Ovary (tissue), 9 donors: ENCODE measurements around the gene ITPRIPL2. TPM values are rescaled to one million over a fixed set of nuclear protein-coding genes. Genes with fewer than 3 reads are reported as not detected.

Experiments used
- DNase-seq, 5 donors: peaks; one replicate each; pipeline ENCODE4 v3.0.0-alpha.2; 2019 to 2020
- H3K27ac ChIP-seq, 2 donors: fragments of 200-600 bp; one replicate each; pipeline versions ENCODE4 v1.5.1 to v1.8.0; 2019 to 2022
- H3K27me3 ChIP-seq: fragments of 200-600 bp; one replicate; pipeline ENCODE4 v1.8.0; 2022
- H3K36me3 ChIP-seq: fragments of 200-600 bp; sonication (generic); one replicate; pipeline ENCODE4 v1.5.1; 2019
- H3K4me1 ChIP-seq: one replicate; pipeline ENCODE4 v1.8.1; 2013; ENCODE audit warnings: mild to moderate bottlenecking, moderate library complexity; ENCODE audit not compliant: insufficient read depth
- H3K4me3 ChIP-seq: fragments of 200-600 bp; sonication (generic); one replicate; pipeline ENCODE4 v1.5.1; 2017
- H3K9me3 ChIP-seq, 2 donors: fragments of 200-600 bp in 1 of 2; sonication (generic) in 1 of 2; one replicate each; pipeline versions ENCODE4 v1.5.1 to v1.8.1; 2013 to 2019; ENCODE audit warnings: mild to moderate bottlenecking in 1 of 2, moderate library complexity in 1 of 2
- EP300 ChIP-seq: sonication (generic); formaldehyde crosslinking; IDR thresholded peaks from one replicate; pipeline ENCODE4 v1.6.1; 2017; ENCODE audit warnings: antibody characterized with exemption
- POLR2A ChIP-seq: fragments of 450-650 bp; IDR thresholded peaks from one replicate; pipeline ENCODE4 v1.6.1; 2017; ENCODE audit warnings: antibody characterized with exemption, mild to moderate bottlenecking, moderate library complexity
- WGBS, 3 donors: extraction: QIAGEN DNeasy Blood & Tissue Kit in 1 of 3; methylation state at CpG; one replicate each; pipeline versions ENCODE4 v1.1.5 to v1.1.7; 2013 to 2017; 5-methylcytosine and 5-hydroxymethylcytosine counted together
- intact Hi-C, 4 donors: fragments of 100-400 bp; cut with DNase I; formaldehyde crosslinking; loops; one replicate each; pipeline versions ENCODE4 v1.11.0 to v1.15.1; 2022 to 2023
- polyA plus RNA-seq, 2 donors: library from polyadenylated mRNA; stranded (reverse); fragments of 200-250 nt in 1 of 2; fragments of 350-450 nt in 1 of 2; fragmentation: Illumina TruSeq in 1 of 2; extraction: RNeasy Lipid Tissue Mini Kit (QIAGEN cat#74804) in 1 of 2; gene quantifications; one replicate each; pipeline ENCODE4 v1.2.3, GENCODE V29; 2013 to 2014
- total RNA-seq, 7 donors: library from RNA; depleted of rRNA in 2 of 7; stranded (reverse); fragments of >200 nt in 2 of 7; fragmentation: NEBNext Ultra II Directional in 3 of 7; extraction: Animal tissue kit (Norgen Biotek cat#: 25700) in 3 of 7; gene quantifications; one replicate each; pipeline versions ENCODE4 v1.1.0 to v1.2.4, GENCODE V29; 2016 to 2023
- TF ChIP-seq, protein P1 (sequence below), 3 donors: fragments of 450-650 bp in 2 of 3; fragments of 200-600 bp in 1 of 3; IDR thresholded peaks; one replicate each; pipeline versions ENCODE4 v1.5.1 to v1.8.0; 2016 to 2022; ENCODE audit warnings: antibody characterized with exemption in 3 of 3, mild to moderate bottlenecking in 1 of 3
- donor health status: DM: no; HTN: no; CAD: no; lungs with moderate emphysema.
- donor health status: DM: no; HTN: no; CAD: no.
- donor health status: Bipolar disorder and iron deficiency.
- donor health status: DM: yes; HTN: yes; CAD: no.
- donor health status: DM: no; HTN: no; CAD: no.
- donor health status: DM: yes; HTN: yes; CAD: no.

ITPRIPL2 gene
- total and polyA plus RNA-seq, 9 donors, result 11.4 to 58.5 (median 42.3) TPM

DNA sequence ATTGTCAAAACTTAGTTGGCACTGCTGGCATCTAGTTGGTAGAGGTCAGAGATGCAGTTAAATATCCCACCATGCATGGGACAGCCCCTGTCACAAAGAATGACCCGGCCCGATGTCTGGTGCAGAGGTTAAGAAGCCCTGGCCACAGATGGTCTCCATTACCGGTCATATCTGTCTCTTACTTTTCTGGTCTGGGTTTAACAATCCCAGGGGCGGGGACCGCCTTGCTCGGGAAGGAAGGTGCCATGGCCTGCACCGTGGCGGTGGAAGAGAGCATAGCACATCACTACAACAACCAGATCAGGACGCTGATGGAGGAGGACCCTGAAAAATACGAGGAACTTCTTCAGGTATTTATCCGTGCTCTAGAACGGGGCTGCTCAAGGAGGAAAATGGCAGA lies 38.3 kb upstream of the ITPRIPL2 start:
- Histone ChIP-seq H3K4me1 (no peaks in the 10 kb centered on the region), H3K27me3 (no peaks in the 10 kb centered on the region), H3K4me3 (no peak overlapping the region), H3K36me3 (no peaks in the 10 kb centered on the region), H3K27ac (no peak overlapping the region), H3K9me3 (no peaks in the 10 kb centered on the region)
- WGBS, 3 donors, result 87 to 92% (median 91%) methylated on average over 12 of the region's 12 CpGs
- no peak for DNase-seq
- TF ChIP-seq, protein P1, sequence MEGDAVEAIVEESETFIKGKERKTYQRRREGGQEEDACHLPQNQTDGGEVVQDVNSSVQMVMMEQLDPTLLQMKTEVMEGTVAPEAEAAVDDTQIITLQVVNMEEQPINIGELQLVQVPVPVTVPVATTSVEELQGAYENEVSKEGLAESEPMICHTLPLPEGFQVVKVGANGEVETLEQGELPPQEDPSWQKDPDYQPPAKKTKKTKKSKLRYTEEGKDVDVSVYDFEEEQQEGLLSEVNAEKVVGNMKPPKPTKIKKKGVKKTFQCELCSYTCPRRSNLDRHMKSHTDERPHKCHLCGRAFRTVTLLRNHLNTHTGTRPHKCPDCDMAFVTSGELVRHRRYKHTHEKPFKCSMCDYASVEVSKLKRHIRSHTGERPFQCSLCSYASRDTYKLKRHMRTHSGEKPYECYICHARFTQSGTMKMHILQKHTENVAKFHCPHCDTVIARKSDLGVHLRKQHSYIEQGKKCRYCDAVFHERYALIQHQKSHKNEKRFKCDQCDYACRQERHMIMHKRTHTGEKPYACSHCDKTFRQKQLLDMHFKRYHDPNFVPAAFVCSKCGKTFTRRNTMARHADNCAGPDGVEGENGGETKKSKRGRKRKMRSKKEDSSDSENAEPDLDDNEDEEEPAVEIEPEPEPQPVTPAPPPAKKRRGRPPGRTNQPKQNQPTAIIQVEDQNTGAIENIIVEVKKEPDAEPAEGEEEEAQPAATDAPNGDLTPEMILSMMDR (IDR thresholded peaks at IDR 0.05), result no peak
- TF ChIP-seq EP300 (no peak), POLR2A (no peak)
- intact Hi-C loops, result loop anchor here in 1 of 4 donors (5.0 kb wide), 1 partner anchor 292 kb away; no protein-coding TSS in a partner anchor

GRCh38 chr16:19077879-19078278 lies 35.9 kb upstream of the ITPRIPL2 start:
- no peak for TF ChIP-seq EP300
- TF ChIP-seq POLR2A, result no peak
- TF ChIP-seq, protein P1 (IDR thresholded peaks at IDR 0.05), result no peak
- intact Hi-C loops, result loop anchor here in 1 of 4 donors (5.0 kb wide), 1 partner anchor 289 kb away; no protein-coding TSS in a partner anchor
- 74 to 88% (median 82%) methylated on average over 6 of the region's 6 CpGs for WGBS, 3 donors
- H3K27ac ChIP-seq, result no peak overlapping the region
- no peak overlapping the region for H3K4me3 ChIP-seq
- no peak for DNase-seq
- no peaks in the 10 kb centered on the region for H3K27me3 ChIP-seq
- H3K4me1 ChIP-seq, result no peaks in the 10 kb centered on the region
- no peaks in the 10 kb centered on the region for H3K36me3 ChIP-seq
- H3K9me3 ChIP-seq, result no peaks in the 10 kb centered on the region

DNA sequence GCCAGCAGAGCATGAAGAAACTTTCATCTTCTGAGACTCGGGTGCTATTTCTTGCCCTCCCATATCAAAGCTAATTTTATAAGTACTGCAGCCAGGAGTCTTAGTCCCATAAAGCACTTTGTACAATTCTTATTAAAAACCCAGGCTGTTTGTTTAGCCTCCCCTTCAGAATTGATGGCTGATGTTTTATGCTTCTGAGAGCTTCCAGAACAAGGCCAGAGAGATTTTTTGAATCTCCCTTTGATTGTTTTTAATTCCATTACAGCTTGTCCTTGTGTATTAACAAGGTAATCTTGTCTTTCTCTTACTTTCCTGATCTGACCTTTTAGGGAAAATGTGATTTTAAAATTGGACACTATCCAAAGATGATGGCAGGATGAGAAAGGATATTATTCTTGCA lies 30.1 kb upstream of the ITPRIPL2 start:
- H3K27ac ChIP-seq, result no peak overlapping the region
- H3K4me1 ChIP-seq, result no peaks in the 10 kb centered on the region
- no peak for TF ChIP-seq EP300
- TF ChIP-seq, protein P1 (IDR thresholded peaks at IDR 0.05), result no peak
- no peak for TF ChIP-seq POLR2A
- H3K9me3 ChIP-seq, result no peaks in the 10 kb centered on the region
- WGBS, 3 donors, result 52 to 74% (median 58%) methylated on average over 1 of the region's 1 CpG
- DNase-seq, result no peak
- H3K4me3 ChIP-seq, result no peak overlapping the region
- intact Hi-C loops, result loop anchor here in 2 of 4 donors (10.0 kb wide), 1 partner anchor 421 kb away; no protein-coding TSS in a partner anchor
- H3K36me3 ChIP-seq, result no peaks in the 10 kb centered on the region
- H3K27me3 ChIP-seq, result no peaks in the 10 kb centered on the region

GRCh38 chr16:19084139-19084538 lies 29.6 kb upstream of the ITPRIPL2 start:
- intact Hi-C loops, result loop anchor here in 2 of 4 donors (10.0 kb wide), 1 partner anchor 421 kb away; no protein-coding TSS in a partner anchor
- TF ChIP-seq EP300 (no peak), POLR2A (no peak)
- TF ChIP-seq, protein P1 (IDR thresholded peaks at IDR 0.05), result no peak
- 61 to 70% (median 65%) methylated on average over 3 of the region's 3 CpGs for WGBS, 3 donors
- Histone ChIP-seq H3K27ac (no peak overlapping the region), H3K4me3 (no peak overlapping the region), H3K4me1 (no peaks in the 10 kb centered on the region), H3K27me3 (no peaks in the 10 kb centered on the region), H3K36me3 (no peaks in the 10 kb centered on the region), H3K9me3 (no peaks in the 10 kb centered on the region)
- DNase-seq, result no peak
